ENCODE measurements around the gene AFP. TPM values are rescaled to one million over a fixed set of nuclear protein-coding genes. Genes with fewer than 3 reads are reported as not detected.

Gene AFP
- total RNA-seq, 2 experiments from 2014 or later: not detected

GRCh38 chr4:73485085-73485484 is 49.1 kb downstream of the AFP start:
- Histone ChIP-seq H3K36me3 (ENCODE audit: insufficient read depth, low read length) (no peaks in the 10 kb centered on the region), H4K20me1 (ENCODE audit: insufficient read depth, low read length) (no peaks in the 10 kb centered on the region), H3K4me1 (ENCODE audit: insufficient read depth, low read length, poor library complexity, severe bottlenecking) (no peaks in the 10 kb centered on the region), H3K4me2 (ENCODE audit: low read length) (no peak overlapping the region), H3K79me2 (ENCODE audit: insufficient read depth, low read depth, low read length) (no peaks in the 10 kb centered on the region), H3K4me3 (ENCODE audit: low read depth, low read length, poor library complexity, severe bottlenecking) (no peak overlapping the region), H3K9me3 (ENCODE audit: low read length) (no peaks in the 10 kb centered on the region), H2AFZ (ENCODE audit: low read length) (no peak overlapping the region), H3K9me2 (ENCODE audit: insufficient read depth, low read length) (no peaks in the 10 kb centered on the region), H3K27ac (ENCODE audit: low read depth, low read length, poor library complexity, severe bottlenecking) (no peak overlapping the region)
- TF ChIP-seq CTCF (conservative IDR thresholded peaks at IDR 0.05; ENCODE audit: low read length) (no peak), EZH2phosphoT487 (IDR thresholded peaks at IDR 0.05; ENCODE audit: borderline replicate concordance, low read depth, low read length) (no peak)
- ChIA-PET CTCF (ENCODE audit: unreplicated experiment) (no interaction called here), POLR2A (interaction anchor here (0.6 kb wide), 1 partner anchor 1536 kb away, joined by 3 read pairs; no protein-coding TSS in a partner anchor)
- no peak for DNase-seq (ENCODE audit: low spot score)
- no TSS peak for BruUV-seq (replicated peaks)
- intact Hi-C loops (cut with micrococcal nuclease; ENCODE audit: unreplicated experiment): no loop called here

GRCh38 chr4:73485596-73485995 is 49.6 kb downstream of the AFP start:
- POLR2A ChIA-PET: interaction anchor here (0.6 kb wide), 2 partner anchors 172 to 1536 kb away, joined by 3 read pairs; no protein-coding TSS in a partner anchor
- BruUV-seq (replicated peaks): no TSS peak
- Histone ChIP-seq H3K9me2 (ENCODE audit: insufficient read depth, low read length) (no peaks in the 10 kb centered on the region), H3K4me2 (ENCODE audit: low read length) (no peak overlapping the region), H3K4me1 (ENCODE audit: insufficient read depth, low read length, poor library complexity, severe bottlenecking) (no peaks in the 10 kb centered on the region), H3K36me3 (ENCODE audit: insufficient read depth, low read length) (no peaks in the 10 kb centered on the region), H3K79me2 (ENCODE audit: insufficient read depth, low read depth, low read length) (no peaks in the 10 kb centered on the region), H4K20me1 (ENCODE audit: insufficient read depth, low read length) (no peaks in the 10 kb centered on the region), H3K4me3 (ENCODE audit: low read depth, low read length, poor library complexity, severe bottlenecking) (no peak overlapping the region), H2AFZ (ENCODE audit: low read length) (no peak overlapping the region), H3K27ac (ENCODE audit: low read depth, low read length, poor library complexity, severe bottlenecking) (no peak overlapping the region), H3K9me3 (ENCODE audit: low read length) (no peaks in the 10 kb centered on the region)
- intact Hi-C loops (cut with micrococcal nuclease; ENCODE audit: unreplicated experiment): no loop called here
- no peak for TF ChIP-seq CTCF (conservative IDR thresholded peaks at IDR 0.05; ENCODE audit: low read length)
- TF ChIP-seq EZH2phosphoT487 (IDR thresholded peaks at IDR 0.05; ENCODE audit: borderline replicate concordance, low read depth, low read length): no peak
- CTCF ChIA-PET (ENCODE audit: unreplicated experiment): no interaction called here
- no peak for DNase-seq (ENCODE audit: low spot score)

- Histone ChIP-seq H2AFZ (ENCODE audit: low read length) (no peak overlapping the region), H3K4me3 (ENCODE audit: low read depth, low read length, poor library complexity, severe bottlenecking) (no peak overlapping the region), H3K9me3 (ENCODE audit: low read length) (no peaks in the 10 kb centered on the region), H3K79me2 (ENCODE audit: insufficient read depth, low read depth, low read length) (no peaks in the 10 kb centered on the region), H3K4me1 (ENCODE audit: insufficient read depth, low read length, poor library complexity, severe bottlenecking) (no peaks in the 10 kb centered on the region), H4K20me1 (ENCODE audit: insufficient read depth, low read length) (no peaks in the 10 kb centered on the region), H3K36me3 (ENCODE audit: insufficient read depth, low read length) (no peaks in the 10 kb centered on the region), H3K4me2 (ENCODE audit: low read length) (no peak overlapping the region), H3K9me2 (ENCODE audit: insufficient read depth, low read length) (no peaks in the 10 kb centered on the region), H3K27ac (ENCODE audit: low read depth, low read length, poor library complexity, severe bottlenecking) (no peak overlapping the region)
- POLR2A ChIA-PET: interaction anchor here (0.6 to 0.7 kb wide), 2 partner anchors 92 to 655 kb away, joined by 3 to 4 read pairs; no protein-coding TSS in a partner anchor
- intact Hi-C loops (cut with micrococcal nuclease; ENCODE audit: unreplicated experiment): no loop called here
- no TSS peak for BruUV-seq (replicated peaks)
- no peak for DNase-seq (ENCODE audit: low spot score)
- CTCF ChIA-PET (ENCODE audit: unreplicated experiment): no interaction called here
- TF ChIP-seq EZH2phosphoT487 (IDR thresholded peaks at IDR 0.05; ENCODE audit: borderline replicate concordance, low read depth, low read length) (no peak), CTCF (conservative IDR thresholded peaks at IDR 0.05; ENCODE audit: low read length) (no peak)
Measured at GRCh38 chr4:73486497-73486896, 50.5 kb downstream of the AFP start.

All from OCI-LY7 (cell line).